IMR-90 (cell line): ENCODE measurements around the gene AMACR. TPM values are rescaled to one million over a fixed set of nuclear protein-coding genes. Genes with fewer than 3 reads are reported as not detected.

ENCODE experiments used
- microRNA-seq, 2 experiments: library from miRNA; stranded (forward) in 1 of 2; unstranded in 1 of 2; fragments of 10-50 nt in 1 of 2; fragments of <30 nt in 1 of 2; gene quantifications in 1 of 2; microRNA quantifications in 1 of 2; one replicate each; pipeline versions ENCODE3 to v1.1.0; 2013 to 2020; ENCODE audit not compliant: insufficient read depth in 1 of 2, insufficient read length in 1 of 2, unreplicated experiment in 1 of 2
- polyA plus RNA-seq, 3 experiments: library from polyadenylated mRNA; depleted of rRNA; stranded (reverse); fragments of >200 nt; gene quantifications; 2 replicates each; pipeline ENCODE4 v1.2.3, GENCODE V29; 2012; ENCODE audit warnings: low replicate concordance in 1 of 3
- small RNA-seq, 5 experiments: library from RNA; depleted of rRNA; stranded (forward); fragments of <200 nt; gene quantifications; one replicate each; pipeline ENCODE3, GENCODE V24; 2012
- total RNA-seq: library from RNA; depleted of rRNA; stranded (reverse); fragments of >200 nt; gene quantifications from 2 replicates; pipeline ENCODE4 v1.2.3, GENCODE V29; 2012; rRNA removed

The AMACR gene
- total and polyA plus RNA-seq, 2 of the 4 experiments (the other 2 are of a cell fraction): 8.2 to 12.9 TPM

Small RNAs within 50 kb of the gene (microRNA-seq; reads per million reads assigned to microRNA genes)
- not detected for gene AC139783.1 (ENCODE audit: insufficient read depth, insufficient read length)

Small RNAs within 50 kb of the gene (small RNA-seq; reads per million reads assigned to genes)
- gene AC139783.1: 0 reads per million in 5 experiments

Other genes with a start within 250 kb of the AMACR start
- gene ADAMTS12, start 116.1 kb downstream of the AMACR start, total RNA-seq: 49.2 and 51.3 TPM in 2 replicates
- gene ADAMTS12, start 116.1 kb downstream of the AMACR start, polyA plus RNA-seq (2012; rRNA removed): 24.3 and 27.3 TPM in 2 replicates
- gene RXFP3, start 71.7 kb downstream of the AMACR start, total RNA-seq: not detected in 2 replicates
- gene RXFP3, start 71.7 kb downstream of the AMACR start, polyA plus RNA-seq (2012; rRNA removed): not detected in 2 replicates
- not detected in 2 replicates for gene SLC45A2, start 23.4 kb downstream of the AMACR start, total RNA-seq
- 0.07 TPM in 1 of 2 replicates, not detected in the other for gene SLC45A2, start 23.4 kb downstream of the AMACR start, polyA plus RNA-seq (2012; rRNA removed)
- 0.28 and 1.4 TPM in 2 replicates for gene C1QTNF3, start 35.2 kb upstream of the AMACR start, total RNA-seq
- 0.76 and 1.0 TPM in 2 replicates for gene C1QTNF3, start 35.2 kb upstream of the AMACR start, polyA plus RNA-seq (2012; rRNA removed)